ENCODE measurements around the gene RGS6.

- no peak for TF ChIP-seq EZH2 (IDR thresholded peaks at IDR 0.05; ENCODE audit: insufficient read depth, poor library complexity, severe bottlenecking)
- TF ChIP-seq EZH2phosphoT487 (IDR thresholded peaks at IDR 0.05; ENCODE audit: insufficient read depth, low read depth) = no peak
These were observed 645.3 kb downstream of the RGS6 start for GRCh38 chr14:72577521-72577920.
